Stimulated activated CD8-positive, alpha-beta memory T cell treated with anti-CD3 and anti-CD28 coated beads, Interleukin-2, amount 100 ng/mL, for 48 hours (primary cell): ENCODE measurements around the gene C1R.

Experiments
- DNase-seq, 2 donors: peaks; one replicate each; pipeline ENCODE4 v3.0.0-alpha.2; 2020; ENCODE audit warnings: low read depth in 2 of 2

Gene C1R

DNA sequence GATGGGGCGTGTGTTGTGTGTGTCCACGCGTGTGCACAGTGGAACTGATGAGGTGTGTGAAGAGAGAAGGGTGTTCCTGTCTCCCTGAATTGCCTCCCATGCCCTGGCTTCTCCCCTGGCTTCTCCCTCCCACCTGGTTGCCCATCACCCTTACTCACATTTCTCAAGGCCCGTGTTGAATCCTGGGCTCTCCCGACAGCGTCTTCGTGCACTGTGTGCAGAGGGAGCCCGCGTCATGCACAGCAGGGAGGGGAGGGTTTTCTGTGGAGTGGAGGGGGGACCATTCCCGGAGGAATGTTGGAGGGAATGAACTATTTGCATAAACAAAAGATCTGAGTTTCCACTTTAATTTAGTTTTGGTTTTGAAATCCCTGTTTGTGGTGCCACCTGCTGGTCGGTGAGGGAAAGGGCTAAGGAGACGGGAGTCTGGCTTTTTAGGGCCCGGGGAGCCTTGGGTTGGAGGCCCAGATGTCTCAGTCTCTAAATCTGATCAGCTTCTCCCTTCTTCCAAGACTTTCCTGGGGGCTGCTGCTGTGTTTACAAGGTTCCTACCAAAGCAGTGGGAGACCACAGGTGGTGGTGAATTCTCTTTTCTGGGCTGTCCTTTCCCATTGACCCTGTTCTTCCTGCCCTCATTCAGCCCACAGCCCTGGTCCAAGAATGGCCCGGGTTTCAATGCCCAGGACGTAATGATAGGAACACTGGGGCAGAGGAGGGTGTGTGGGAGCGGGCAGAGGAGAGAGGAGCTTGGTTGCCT, at the start of gene C1R:
Gene C1R (minus strand): TSS at position 217 of the 757 bp plus-strand sequence. CDS start 57 bp downstream, at position 160.
- DNase-seq = peak; percentile 36 to 49

DNA sequence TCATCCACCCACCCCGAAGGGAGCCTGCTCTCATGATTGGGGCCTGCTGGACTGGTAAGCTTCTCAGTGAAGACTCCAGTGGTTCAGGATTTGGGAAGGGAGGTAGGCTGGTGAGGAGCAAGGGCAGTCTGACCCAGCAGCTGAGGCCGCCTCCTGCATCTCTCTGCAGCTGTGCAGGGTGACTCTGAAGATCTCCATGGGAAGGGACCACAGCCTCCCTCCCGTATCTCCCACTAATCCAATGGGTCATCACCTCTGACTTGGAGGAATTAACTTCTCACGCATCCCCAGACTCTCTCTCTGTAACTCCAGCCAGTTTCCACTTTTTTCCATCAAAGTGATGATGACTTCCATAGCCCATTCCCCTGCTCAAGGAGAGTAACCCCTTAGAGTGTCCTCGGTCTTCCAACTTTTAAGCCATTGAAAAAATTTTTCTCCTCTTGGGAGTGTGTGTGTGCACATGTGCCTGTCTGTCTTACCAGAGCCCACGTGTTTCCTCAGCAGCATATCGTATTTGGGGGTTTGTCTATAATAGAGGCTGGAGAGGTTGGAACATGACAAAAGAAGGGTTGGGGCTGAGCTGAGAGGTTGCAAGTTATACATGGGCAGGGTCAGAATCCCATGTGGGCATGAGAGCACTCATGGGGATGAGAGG, 49.2 kb upstream of the C1R start:
- DNase-seq = no peak

DNA sequence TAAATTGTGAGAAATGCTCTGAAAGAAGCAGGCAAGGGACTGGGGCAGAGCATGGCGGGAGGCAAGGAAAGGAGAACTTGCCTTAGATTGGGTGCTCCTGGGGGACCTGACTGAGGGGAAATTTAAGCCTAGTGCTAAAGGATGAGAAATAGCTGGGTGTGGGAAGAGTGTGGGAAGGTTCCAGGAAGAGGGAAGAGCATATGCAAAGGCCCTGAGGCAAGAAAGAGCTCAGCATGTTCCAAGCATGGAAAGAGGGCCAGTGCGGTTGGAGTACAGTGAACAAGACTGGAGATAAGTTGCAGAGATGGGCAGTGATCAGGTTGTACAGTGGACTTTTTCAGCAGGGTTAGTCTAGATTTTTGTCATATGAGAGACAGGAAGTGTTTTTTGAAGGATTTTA, 47.0 kb upstream of the C1R start:
- no peak for DNase-seq

DNA sequence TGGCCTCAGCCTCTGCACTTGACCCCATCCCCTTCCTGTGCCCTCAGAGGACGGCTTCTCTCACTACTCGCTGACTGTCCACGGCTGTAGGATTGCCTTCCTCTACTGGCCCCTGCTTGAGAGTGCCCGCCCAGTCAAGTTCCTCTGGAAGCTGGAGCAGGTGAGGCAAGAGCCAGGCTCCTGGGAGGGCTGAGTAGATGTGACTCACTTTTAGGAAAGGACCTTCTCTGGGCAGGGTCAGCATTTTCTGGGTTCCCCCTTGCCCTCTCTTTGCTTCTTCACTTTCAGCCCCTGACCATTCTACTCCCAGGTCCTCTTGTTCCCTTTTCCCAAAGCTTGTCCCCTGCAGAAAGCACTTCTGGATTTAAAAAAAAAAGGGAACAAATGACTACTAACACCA, 45.7 kb upstream of the C1R start:
- no peak for DNase-seq

DNA sequence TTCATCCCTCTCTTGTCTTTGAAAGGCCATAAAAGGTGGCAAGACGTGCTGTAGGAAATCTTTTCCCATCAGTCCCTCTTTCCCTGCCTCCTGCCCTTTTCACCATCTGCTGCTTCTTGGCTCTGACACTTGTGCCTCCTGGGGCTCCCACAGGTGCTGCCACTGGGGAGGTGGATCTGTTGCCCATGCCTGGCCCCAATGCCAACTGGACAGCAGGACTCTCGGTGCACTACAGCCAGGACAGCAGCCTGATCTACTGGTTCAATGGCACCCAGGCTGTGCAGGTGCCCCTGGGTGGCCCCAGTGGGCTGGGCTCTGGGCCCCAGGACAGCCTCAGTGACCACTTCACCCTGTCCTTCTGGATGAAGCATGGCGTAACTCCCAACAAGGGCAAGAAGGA, 44.4 kb upstream of the C1R start:
- DNase-seq = no peak

DNA sequence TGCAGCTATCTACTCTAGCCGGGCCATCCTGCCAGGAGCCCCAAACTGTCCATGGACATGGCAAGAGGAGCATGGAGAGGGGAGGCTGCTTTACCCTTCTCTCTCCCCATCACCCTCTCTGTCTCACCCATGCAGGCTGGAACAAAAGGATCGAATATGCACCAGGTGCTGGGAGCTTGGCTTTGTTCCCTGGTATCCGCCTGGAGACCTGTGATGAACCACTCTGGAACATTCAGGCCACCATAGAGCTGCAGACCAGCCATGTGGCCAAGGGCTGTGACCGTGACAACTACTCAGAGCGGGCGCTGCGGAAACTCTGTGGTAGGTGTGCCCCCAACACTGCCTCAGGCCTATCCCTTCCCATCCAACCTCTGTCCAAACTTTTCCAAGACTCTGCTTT, 43.8 kb upstream of the C1R start:
- DNase-seq = no peak

DNA sequence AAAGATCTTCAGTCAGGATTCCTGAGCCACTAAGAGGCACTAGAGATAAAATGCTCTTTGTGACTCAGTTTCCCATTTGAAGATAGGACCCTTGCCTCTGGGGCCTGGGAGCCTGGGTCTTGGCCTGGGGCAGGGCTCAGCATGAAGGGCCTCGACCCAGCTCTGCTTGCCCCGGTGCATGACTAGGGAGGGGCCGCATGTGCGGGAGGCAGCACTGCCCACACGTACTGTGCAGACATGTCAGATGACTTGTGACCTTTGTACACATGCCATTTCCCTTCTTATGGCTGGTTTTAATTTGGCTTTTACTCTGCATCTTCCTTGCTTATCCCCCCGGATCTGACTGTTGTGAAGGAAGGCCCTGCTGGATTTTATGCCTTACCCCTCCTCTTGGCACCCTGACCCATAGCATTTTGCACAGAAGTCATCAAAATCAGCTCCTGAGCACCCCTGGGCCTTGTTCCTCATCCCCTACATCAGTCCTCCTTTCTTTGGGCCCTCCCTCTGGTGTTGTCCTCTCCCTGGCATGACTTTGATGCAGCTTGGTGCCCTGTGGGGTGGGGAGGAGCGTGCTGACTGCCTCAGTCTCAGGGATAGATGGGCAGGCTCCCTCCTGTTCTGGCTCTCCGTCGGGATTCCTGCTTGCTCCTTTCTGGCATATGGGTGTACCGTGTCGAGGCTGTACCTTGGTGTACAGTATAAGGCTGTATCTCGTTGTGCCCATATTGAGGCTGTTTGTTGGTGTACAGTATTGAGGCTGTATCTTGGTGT, 42.3 kb upstream of the C1R start:
- DNase-seq = no peak

DNA sequence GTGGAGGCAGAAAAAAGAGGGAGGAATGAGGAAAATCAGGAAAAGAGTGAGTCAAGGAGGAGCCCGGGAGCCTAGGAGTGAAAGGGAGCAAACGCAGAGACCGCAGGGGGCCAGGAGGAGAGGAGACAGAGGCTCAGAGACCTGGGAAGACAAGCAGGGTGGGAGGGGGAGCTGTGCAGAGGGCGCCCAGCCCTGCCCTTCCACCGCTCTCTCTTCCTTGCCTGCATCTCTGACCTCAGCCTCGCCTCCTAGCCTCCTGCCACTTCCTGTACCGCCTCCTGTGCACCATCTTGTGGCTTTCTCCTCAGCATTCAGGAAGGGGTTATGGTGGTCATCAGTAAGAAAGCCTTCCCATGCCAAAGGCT, 39.2 kb upstream of the C1R start:
- DNase-seq = no peak

DNA sequence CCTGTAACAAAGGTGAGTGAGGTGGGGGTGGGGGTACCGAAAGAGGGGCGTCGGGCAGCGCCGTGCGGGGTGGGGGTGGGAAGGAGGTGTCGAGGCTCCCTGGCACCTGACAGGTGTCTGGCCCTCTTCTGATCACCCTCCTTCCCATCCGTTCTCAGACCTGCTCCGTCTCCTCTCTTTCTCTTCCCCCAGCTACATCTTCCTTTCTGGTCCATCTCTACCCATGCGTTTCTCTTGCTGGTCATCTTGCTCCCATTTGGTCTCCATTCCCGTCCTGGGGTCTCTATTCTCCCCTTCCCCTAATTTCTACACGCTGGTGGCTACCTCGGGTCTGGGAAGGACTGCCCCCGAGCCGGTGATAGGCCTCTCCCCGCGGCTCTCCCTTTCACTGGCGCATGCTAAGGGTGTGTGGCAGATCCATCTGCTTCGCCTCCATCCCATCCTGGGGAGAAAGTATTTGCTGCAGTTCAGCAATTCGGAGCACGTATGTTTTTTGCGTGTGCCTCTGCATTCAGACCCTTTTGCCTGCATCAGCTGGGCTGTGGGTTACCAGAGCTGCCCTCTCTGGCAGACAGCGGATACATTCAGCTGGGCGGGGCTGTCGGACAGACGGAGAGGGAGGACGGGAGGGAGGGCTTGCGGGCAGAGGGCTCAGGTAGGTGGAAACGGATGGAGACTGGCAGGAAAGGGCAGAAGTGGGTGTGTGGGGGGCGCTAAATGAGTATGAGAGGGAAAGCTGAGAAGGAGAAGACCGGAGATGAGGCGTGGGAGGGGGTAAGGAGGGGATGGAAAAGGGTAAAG, 38.7 kb upstream of the C1R start:
- peak in 1 of 2 donors; percentile 52 for DNase-seq

DNA sequence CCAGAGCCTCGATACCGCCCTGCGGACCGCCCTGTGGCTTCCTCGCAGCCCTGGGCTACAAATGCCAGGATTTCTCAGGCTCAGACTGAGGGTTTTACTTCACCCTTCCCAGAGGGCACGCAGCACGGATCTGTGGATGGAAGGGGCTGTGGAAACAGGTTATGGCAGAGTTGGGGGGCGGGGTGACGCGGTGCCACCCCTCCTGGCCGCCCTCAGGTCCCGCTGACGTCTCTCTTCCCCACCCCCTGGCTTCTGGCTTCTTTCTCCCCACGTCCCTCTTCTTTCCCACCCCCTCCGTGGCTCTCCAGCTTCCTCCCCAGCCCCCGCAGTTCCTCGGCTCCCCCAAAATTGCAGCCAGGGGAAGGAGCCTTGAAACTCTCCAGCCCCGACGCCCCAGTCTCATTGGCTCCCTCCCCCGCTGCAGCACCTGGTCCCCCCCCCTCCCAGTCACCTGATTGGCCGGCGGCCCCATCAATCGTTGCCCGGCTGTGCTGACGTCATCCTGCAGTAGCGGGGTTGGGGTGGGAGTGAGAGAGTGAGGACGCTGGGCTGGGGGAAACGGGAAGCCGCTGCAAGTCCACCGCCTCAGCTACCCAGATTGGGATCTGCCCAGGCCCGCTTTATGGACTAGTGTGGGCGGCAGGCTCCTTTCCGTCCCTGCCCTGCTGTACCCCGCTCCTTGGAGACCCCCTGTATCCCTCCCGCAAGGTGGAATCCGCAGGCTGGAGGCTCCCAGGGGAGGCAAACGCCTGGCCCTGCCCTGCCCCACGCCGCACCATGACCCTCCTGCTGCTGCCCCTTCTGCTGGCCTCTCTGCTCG, 37.8 kb upstream of the C1R start, which contains the start of gene CLSTN3:
Gene CLSTN3 (plus strand): TSS at position 500 of the 820 bp plus-strand sequence. CDS start 278 bp downstream, at position 778.
- DNase-seq = peak; percentile 64 to 74

DNA sequence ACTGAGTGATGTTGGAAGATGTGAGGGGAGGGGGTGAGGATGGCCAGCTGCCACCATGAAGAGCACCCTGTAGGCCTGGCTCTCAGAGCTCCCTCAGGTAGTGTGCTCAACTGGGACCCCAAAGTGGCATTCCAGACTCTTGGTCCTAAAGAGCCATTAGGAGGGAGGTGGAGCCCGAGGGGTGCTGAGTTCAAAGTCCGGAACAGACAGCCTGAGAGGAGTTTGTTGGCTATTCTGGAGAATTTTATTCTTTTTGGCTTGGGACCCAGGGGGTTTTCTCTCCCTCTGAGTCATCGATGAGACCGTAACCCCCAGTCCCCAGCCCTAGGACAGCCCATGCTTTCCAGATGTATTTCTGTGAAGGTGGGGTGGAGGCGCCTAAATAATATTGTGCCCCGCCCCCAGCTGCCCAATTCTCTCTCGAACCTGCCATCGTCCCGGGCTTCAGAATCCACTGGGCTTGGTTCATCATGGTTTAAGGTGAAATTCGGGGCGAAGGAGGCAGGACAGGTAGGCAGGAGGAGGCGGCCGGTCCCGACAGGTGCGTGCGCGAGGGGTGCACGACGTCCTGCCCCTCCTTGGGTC, 37.1 kb upstream of the C1R start:
- DNase-seq = no peak

DNA sequence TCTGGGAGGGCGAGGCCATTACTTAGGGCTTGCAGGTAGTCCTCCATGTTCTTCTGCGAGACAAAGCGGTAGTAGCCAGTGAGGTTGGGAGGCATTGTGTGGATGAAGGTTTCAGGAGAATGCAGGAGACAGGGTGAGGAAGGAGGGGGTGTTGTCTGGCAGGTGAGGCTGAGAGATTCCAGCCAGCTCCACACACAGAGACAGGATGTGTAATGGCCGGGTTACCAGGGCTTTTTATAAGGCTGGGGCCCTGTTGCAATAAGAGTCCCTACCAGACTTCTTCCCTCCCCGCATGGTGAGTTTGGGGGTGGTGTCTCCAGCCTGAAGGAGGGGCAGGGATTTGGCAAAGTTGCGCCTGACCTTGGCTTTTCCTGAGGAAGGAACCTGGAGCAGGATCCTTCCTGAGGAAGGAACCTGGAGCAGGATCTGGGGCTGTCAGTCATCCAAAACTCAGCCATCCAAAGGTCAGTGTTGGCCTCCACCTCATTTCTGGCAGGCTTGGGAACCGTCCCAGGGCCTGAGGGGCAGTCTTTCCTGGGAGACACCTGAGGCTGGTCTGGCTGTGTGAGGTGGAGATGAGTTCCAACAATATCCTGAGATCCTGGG, 36.5 kb upstream of the C1R start, which contains the start of gene RBP5:
Gene RBP5 (minus strand): TSS at position 209 of the 606 bp plus-strand sequence. CDS start 114 bp downstream, at position 95.
- no peak for DNase-seq

DNA sequence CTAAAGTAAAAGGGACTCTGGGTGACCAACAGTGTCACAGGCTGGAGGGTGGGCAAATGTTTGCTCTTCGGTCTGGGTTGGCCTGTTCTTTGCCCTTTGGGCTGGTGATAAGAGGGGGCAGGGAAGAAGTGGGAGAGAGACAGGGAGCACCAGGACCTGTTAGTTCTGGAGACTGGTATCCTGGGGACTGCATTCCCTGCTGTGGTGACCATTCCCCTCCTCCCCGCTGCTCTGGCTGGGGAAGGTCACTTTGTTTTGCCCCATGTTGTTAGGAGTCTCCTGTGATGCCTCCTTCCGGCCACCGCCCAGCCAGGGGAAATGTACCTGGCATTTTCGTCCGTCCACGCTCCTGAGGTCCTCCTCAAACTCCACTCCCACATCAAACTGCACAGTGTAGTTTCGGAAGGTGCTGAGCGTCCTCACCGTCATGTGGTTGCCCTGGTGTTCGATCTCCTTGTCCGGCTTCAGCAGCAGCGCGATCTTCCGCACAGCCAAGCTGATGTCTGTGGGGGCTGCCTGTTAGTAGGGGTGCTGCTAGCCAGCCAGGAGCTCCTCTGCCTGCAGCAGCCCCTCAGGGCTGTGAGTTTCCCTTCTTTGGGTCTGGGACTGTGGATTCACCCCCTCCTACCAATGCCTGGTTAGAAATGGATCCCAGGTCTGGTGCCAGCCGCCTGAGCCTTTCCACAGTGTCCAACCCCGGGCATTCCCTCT, 35.8 kb upstream of the C1R start:
- no peak for DNase-seq

DNA sequence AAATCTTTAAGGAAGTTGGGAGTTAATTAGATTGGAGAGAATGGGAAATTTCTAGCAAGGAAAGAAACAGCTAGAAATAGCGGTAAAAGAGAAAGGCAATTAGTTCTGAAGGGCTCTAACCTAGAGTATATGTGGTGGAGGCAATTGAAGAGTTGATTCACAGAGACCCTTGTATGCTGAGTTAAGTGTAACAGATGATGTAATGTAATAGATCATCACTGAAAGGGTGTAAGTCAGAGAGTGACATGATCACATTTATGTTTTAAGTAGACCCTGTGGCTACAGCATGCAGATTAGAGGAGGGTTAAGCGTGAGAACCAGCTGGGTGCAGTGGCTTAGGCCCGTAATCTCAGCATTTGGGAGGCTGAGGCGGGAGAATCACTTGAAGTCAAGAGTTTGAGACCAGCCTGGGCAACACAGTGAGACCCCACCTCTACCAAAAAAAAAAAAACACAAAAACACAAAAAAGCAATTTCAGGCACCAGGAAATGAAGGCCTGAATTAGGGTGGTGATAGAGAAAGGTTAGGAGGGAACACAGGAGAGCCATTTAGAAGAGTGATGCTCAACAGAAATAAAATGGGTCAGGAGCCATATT, 33.5 kb upstream of the C1R start:
- DNase-seq = no peak

DNA sequence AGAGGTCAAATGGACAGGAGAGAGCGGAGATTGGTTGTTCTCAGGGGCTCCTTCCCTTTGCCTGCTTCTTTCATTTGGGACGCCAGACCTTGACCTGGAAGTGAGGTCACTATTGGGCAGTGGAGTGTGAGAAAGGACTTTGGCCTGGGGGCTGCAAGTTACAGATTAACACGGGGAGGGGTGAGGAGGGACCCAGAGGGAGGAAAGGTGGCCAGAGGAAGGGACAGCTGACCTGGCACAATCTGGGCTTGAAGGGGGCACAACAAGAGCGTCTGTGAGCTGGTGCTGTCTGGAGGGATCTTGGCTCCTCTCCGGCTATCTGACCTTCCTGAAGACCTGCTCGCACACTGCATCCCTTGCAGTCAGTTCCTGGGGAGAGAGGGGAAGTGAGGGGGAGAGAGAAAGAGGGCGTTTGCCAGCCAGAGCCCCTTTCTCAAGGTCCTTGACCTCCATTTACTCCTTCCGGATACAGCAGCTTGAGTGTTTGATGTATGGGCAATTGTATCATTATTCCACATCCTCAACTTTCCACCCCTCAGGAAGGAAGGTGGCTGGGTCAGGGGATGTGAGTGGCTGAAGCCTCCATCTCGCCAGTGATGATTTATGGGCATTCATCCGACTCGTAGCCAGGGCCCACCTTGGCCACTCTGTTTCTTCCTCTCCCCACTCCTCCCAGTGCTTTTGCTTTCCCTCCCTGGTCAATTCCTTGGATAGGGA, 31.7 kb upstream of the C1R start:
- no peak for DNase-seq

DNA sequence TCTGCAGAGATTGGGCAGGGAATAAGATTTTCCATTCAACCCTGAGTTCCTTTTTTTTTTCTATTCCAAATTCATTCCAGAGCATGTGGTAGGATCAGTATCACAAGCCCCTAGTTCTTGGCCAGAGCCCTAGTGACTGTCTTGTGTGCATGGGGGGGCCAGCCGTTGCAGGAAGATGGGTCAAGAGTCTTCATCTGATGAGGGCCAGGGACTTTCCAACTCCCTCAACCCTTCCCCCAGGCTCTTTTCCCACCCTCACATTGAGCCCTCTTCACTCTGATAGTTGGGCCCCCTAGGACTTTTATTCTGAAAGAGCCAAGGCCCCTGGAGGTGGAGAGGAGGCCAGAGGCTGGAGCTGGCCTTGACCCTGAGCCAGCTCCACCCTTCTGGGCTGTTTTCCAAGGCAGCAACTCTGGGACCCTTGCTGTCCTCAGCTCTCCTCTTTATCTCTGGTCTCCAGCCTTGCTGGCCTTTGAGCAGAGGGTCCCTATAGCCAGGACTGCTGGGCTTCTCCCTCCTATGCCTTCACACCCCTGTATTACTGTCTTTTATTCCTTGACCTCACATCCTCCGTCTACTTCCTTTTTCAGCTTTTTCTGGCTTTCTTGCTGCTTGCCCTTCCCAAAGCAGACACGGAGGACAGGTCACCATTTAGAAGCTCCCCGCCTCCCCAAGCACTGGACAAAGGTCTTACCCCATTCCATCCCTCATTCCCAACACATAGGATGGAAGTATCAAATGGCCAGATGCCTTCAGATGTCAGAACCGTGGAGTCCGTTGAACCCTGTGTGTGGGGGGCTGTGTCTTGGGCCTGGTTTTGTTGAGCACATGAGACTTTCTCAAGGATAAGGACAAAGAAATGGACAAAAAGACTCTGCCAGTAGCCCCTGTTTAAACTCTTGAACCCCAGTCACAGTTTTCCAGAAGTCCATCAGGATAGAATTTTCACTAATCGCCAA, 30.8 kb upstream of the C1R start:
- DNase-seq = no peak

DNA sequence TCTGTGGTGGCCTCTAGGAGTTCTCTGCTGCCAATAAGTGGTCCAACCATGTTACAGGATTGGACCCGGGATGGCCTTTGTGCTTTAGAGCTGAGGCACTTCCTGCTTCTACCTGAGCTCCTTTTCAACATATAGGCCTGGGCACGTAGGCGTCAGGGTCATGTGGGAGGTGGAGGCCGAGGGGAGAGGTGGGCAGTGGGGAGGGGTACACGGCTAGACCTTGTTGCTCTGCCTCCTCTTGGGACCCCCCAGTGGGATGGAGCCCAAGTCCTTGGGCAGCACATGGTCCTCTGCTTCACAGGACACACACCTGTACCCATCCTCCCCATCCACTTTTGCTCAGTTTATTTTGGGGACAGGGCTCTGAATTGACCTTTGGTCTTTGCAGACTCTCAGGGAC, 29.1 kb upstream of the C1R start:
- DNase-seq = no peak
